Uterus (tissue), 4 donors: ENCODE data around the gene TLR10. TPM values are rescaled to one million over a fixed set of nuclear protein-coding genes. Genes with fewer than 3 reads are reported as not detected.

ENCODE experiments used
- DNase-seq, 2 donors: peaks; one replicate each; pipeline ENCODE4 v3.0.0-alpha.2; 2019 to 2020
- H3K27ac ChIP-seq, 2 donors: fragments of 200-600 bp; sonication (generic); 1 replicate in 1 of 2; 2 replicates in 1 of 2; pipeline ENCODE4 v1.5.1; 2016 to 2018
- H3K27me3 ChIP-seq, 2 donors: fragments of 200-600 bp; sonication (generic); one replicate each; pipeline ENCODE4 v1.5.1; 2018 to 2019; ENCODE audit warnings: control low read depth in 1 of 2
- H3K36me3 ChIP-seq, 2 donors: fragments of 200-600 bp; sonication (generic); one replicate each; pipeline ENCODE4 v1.5.1; 2019; ENCODE audit warnings: control low read depth in 1 of 2
- H3K4me1 ChIP-seq, 2 donors: fragments of 200-600 bp; sonication (generic); one replicate each; pipeline ENCODE4 v1.5.1; 2018 to 2019; ENCODE audit warnings: control low read depth in 1 of 2
- H3K4me3 ChIP-seq, 2 donors: fragments of 200-600 bp; sonication (generic); 1 replicate in 1 of 2; 2 replicates in 1 of 2; pipeline ENCODE4 v1.5.1; 2018 to 2019; ENCODE audit warnings: mild to moderate bottlenecking in 1 of 2
- H3K9me3 ChIP-seq, 2 donors: fragments of 200-600 bp; sonication (generic); one replicate each; pipeline ENCODE4 v1.5.1; 2019; ENCODE audit warnings: control low read depth in 1 of 2
- CTCF ChIP-seq, 4 experiments: fragments of 200-600 bp in 2 of 4; fragments of 450-650 bp in 2 of 4; sonication (generic) in 2 of 4; IDR thresholded peaks; one replicate each; pipeline ENCODE4 v1.5.1; 2016 to 2019; ENCODE audit warnings: antibody characterized with exemption in 4 of 4, mild to moderate bottlenecking in 2 of 4, moderate library complexity in 1 of 4
- POLR2A ChIP-seq, 2 donors: fragments of 450-650 bp; IDR thresholded peaks; one replicate each; pipeline ENCODE4 v1.6.1; 2016; ENCODE audit warnings: antibody characterized with exemption in 2 of 2, mild to moderate bottlenecking in 1 of 2, moderate library complexity in 1 of 2
- intact Hi-C: fragments of 100-400 bp; cut with DNase I; formaldehyde crosslinking; loops from one replicate; pipeline ENCODE4 v1.15.1; 2023; ENCODE audit warnings: low total_unique reads
- total RNA-seq, 4 donors: library from RNA; depleted of rRNA in 3 of 4; stranded (reverse); fragments of >200 nt in 3 of 4; gene quantifications; one replicate each; pipeline versions ENCODE4 v1.1.0 to v1.2.4, GENCODE V29; 2014 to 2023
- donor health status: DM: yes; HTN: yes; CAD: no.

Gene TLR10
- 1 to 10 TPM in 1 of 4 donors, not detected in 3; 2.0 TPM for total RNA-seq

- peak; percentile 63 to 70 (median 64) for TF ChIP-seq CTCF (IDR thresholded peaks at IDR 0.05)
- no peak for TF ChIP-seq POLR2A (IDR thresholded peaks at IDR 0.05)
- H3K4me3 ChIP-seq: no peak within 1 kb of the TSS
- no peak within 1 kb of the TSS for H3K27ac ChIP-seq
- H3K27me3 ChIP-seq: no peaks in the 10 kb centered on the region
- no peaks in the 10 kb centered on the region for H3K9me3 ChIP-seq
- intact Hi-C loops: no loop called here
- no peaks in the 10 kb centered on the region for H3K4me1 ChIP-seq
- peak in 1 of 2 donors; percentile 53 for DNase-seq
- no peaks in the 10 kb centered on the region for H3K36me3 ChIP-seq
Measured at GRCh38 chr4:38782452-38783108, at the start of gene TLR10. TSS of gene TLR10 (minus strand) at chr4:38782990. CDS start at chr4:38775590, 7,400 bp downstream.

- H3K36me3 ChIP-seq: no peaks in the 10 kb centered on the region
- DNase-seq: no peak
- H3K9me3 ChIP-seq: peaks cover 0 to 9% of the 10 kb centered on the region in 2 donors
- H3K27ac ChIP-seq: no peak overlapping the region
- intact Hi-C loops: no loop called here
- no peaks in the 10 kb centered on the region for H3K4me1 ChIP-seq
- no peak overlapping the region for H3K4me3 ChIP-seq
- H3K27me3 ChIP-seq: no peaks in the 10 kb centered on the region
- TF ChIP-seq POLR2A (IDR thresholded peaks at IDR 0.05): no peak
- TF ChIP-seq CTCF (IDR thresholded peaks at IDR 0.05): no peak
Measured at GRCh38 chr4:38832206-38832605, 49.4 kb upstream of the TLR10 start.

- DNase-seq: no peak
- Histone ChIP-seq H3K27me3 (no peaks in the 10 kb centered on the region), H3K9me3 (peaks cover 0 to 9% of the 10 kb centered on the region in 2 donors), H3K4me3 (no peak overlapping the region), H3K36me3 (no peaks in the 10 kb centered on the region), H3K27ac (no peak overlapping the region), H3K4me1 (no peaks in the 10 kb centered on the region)
- TF ChIP-seq CTCF (IDR thresholded peaks at IDR 0.05) (no peak), POLR2A (IDR thresholded peaks at IDR 0.05) (no peak)
- intact Hi-C loops: no loop called here
Measured at GRCh38 chr4:38831653-38832052, 48.9 kb upstream of the TLR10 start.

- Histone ChIP-seq H3K36me3 (no peaks in the 10 kb centered on the region), H3K4me3 (no peak overlapping the region), H3K4me1 (no peaks in the 10 kb centered on the region), H3K27ac (no peak overlapping the region), H3K27me3 (no peaks in the 10 kb centered on the region), H3K9me3 (peaks cover 0 to under 1% of the 10 kb centered on the region in 2 donors)
- DNase-seq: no peak
- intact Hi-C loops: no loop called here
- no peak for TF ChIP-seq CTCF (IDR thresholded peaks at IDR 0.05)
- no peak for TF ChIP-seq POLR2A (IDR thresholded peaks at IDR 0.05)
Measured at GRCh38 chr4:38829237-38829636, 46.4 kb upstream of the TLR10 start.

GRCh38 chr4:38823766-38824165, 41.0 kb upstream of the TLR10 start:
- Histone ChIP-seq H3K27me3 (no peaks in the 10 kb centered on the region), H3K4me3 (no peak overlapping the region), H3K9me3 (no peaks in the 10 kb centered on the region), H3K27ac (no peak overlapping the region), H3K4me1 (no peaks in the 10 kb centered on the region), H3K36me3 (no peaks in the 10 kb centered on the region)
- TF ChIP-seq CTCF (IDR thresholded peaks at IDR 0.05): no peak
- no peak for TF ChIP-seq POLR2A (IDR thresholded peaks at IDR 0.05)
- no peak for DNase-seq
- intact Hi-C loops: no loop called here
